ENCODE data around the gene SENP1. TPM values are rescaled to one million over a fixed set of nuclear protein-coding genes. Genes with fewer than 3 reads are reported as not detected.

The SENP1 gene
- total and polyA plus RNA-seq, 2 donors (not counting 3 experiments of a cell fraction or from before 2014, with no cell fraction given) = 9.9 to 20.5 TPM

DNA sequence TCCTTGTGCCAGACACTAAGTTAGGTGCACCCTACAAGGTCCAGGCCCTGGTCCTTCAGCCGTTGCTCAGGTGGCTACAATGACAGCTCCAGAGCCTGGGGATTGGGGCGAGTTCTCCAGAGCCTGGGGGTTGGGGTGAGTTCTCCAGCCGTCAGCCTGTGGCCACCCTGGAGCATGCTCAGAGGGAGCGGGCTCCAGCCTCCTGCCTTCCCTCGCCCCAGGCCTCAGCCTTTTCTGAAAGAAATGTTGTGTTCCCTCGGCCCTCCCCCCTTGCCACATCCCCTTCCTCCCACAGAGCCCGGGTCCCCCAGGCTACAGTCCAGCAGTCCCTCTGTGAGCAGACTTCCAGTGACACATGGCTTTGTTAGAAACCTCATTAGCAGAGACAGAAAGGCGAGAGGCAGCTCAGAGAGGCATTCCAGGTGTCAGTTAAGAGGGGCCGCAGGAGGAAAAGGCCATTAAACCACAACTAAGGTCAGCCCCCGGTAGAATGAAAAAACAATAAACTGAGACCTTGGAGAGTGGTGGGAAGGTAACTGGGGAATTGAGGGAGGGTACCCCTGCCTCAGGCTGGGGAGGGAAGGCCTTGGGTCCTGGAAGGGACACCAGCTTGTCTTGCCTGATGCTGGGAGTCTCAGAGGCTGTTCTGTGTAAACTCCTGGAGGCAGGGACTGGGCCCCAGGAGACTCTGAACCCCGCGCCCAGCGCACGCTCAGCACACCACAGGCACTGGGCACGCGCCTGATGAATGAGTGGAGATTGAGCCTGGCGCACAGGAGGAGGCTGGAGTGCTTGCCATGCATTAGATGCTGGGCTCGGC is 78.5 kb downstream of the SENP1 start:
- DNase-seq (ENCODE audit: low read depth, low spot score) = no peak
- Histone ChIP-seq H4K20me1 (replicated peaks; ENCODE audit: control insufficient read depth, extremely low read depth, insufficient read depth, low read length) (no peaks in the 10 kb centered on the region), H3K4me1 (ENCODE audit: control insufficient read depth, extremely low read depth, insufficient read depth, low read length) (no peaks in the 10 kb centered on the region), H3K9me3 (replicated peaks; ENCODE audit: control insufficient read depth, insufficient read depth, low read length) (no peaks in the 10 kb centered on the region), H3K27me3 (ENCODE audit: control insufficient read depth in 2 of 2, insufficient read depth in 2 of 2, low read length in 2 of 2) (peaks cover 6 to 21% of the 10 kb centered on the region in 2 experiments), H3K4me3 (replicated peaks in 1 of 3; ENCODE audit: insufficient read depth in 1 of 3, low read depth in 1 of 3, low read length in 3 of 3) (no peak overlapping the region), H3K79me2 (ENCODE audit: control insufficient read depth, insufficient read depth, low read length) (no peaks in the 10 kb centered on the region), H3K9me1 (replicated peaks; ENCODE audit: control insufficient read depth, extremely low read depth, insufficient read depth, low read length) (no peaks in the 10 kb centered on the region), H3K36me3 (ENCODE audit: control insufficient read depth in 2 of 2, extremely low read depth in 1 of 2, insufficient read depth in 2 of 2, low read length in 2 of 2) (no peaks in the 10 kb centered on the region), H3K27ac (ENCODE audit: insufficient read depth, low read depth, low read length) (no peak overlapping the region), H3K4me2 (ENCODE audit: insufficient read depth, low read length) (no peak overlapping the region), H3K9ac (replicated peaks; ENCODE audit: extremely low read depth, insufficient read depth, low read length) (no peak overlapping the region), H2AFZ (ENCODE audit: low read depth, low read length) (no peak overlapping the region)
- no peak for TF ChIP-seq GATA2 (IDR thresholded peaks at IDR 0.05; ENCODE audit: insufficient read depth, insufficient read length, low read depth, low read length)
- no peak for TF ChIP-seq JUN (IDR thresholded peaks at IDR 0.05; ENCODE audit: borderline replicate concordance, insufficient read depth, insufficient read length, low read depth)
- no peak for TF ChIP-seq EZH2 (IDR thresholded peaks at IDR 0.05; ENCODE audit: borderline replicate concordance, low read depth, low read length, severe bottlenecking)
- TF ChIP-seq CTCF (IDR thresholded peaks at IDR 0.05; ENCODE audit: extremely low read depth in 1 of 2, insufficient read depth in 1 of 2, low read depth in 1 of 2, low read length in 2 of 2) = no peak
- TF ChIP-seq MAX (IDR thresholded peaks at IDR 0.05; ENCODE audit: insufficient read depth, insufficient read length) = no peak
- POLR2A ChIA-PET = no interaction called here
- dilution Hi-C loops (cut with MboI; ENCODE audit: extremely low pct_ligation_motif_present, low sequenced_read_pairs) (no loop called here), intact Hi-C loops (cut with micrococcal nuclease) (no loop called here)
- BruUV-seq (replicated peaks) = no TSS peak
- CTCF ChIA-PET = no interaction called here
- FAIRE-seq = no peak
